NCI-H146 treated with DMSO at 0.1 percent for 48 hours (cell line): Measurements from ENCODE around the gene PAQR5.

Experiments used
- DNase-seq: peaks from one replicate; lab custom pipeline; 2025; ENCODE audit not compliant: unreplicated experiment; lab: John Stamatoyannopoulos, UW

Gene PAQR5

DNA sequence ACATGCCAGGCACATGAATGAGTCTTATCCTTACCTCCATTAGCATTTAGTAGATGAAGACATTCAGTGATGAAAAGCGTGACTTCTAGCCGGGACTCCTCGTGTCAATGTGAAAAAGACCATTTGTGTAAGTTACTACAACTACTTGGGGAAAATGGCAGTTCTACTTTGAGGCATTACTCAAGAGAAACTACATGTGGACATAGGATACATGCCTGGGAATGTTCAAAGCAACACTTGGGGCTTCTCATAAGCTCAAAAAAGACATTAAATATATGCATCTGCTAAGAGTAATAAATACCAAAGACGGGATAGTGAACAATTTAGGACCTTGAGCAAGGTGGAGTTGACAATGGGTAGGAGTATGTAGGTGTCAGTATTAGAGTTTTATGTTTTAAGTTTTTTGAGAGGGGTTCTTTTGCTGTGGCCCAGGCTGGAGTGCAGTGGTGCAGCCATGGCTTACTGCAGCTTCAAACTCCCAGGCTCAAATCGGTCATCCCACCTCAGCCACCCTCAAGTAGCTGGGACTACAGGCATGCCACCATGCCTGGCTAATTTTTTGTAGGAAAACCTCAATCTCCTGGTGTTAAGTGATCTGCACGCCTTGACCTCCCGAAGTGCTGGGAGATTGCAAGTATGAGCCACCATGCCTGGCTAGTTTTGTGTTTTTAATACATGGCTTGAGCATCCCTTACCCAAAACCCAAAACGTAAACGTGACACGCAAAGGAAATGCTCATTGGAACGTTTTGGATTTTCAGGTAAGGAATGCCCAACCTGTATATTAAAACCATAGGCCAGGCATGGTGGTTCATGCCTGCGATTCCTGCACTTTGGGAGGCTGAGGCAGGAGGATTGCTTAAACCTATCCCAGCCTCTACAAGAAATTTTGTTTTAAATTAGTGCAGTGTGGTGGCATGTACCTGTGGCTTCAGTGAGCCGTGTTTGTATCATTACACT lies 157.8 kb downstream of the PAQR5 start:
- no peak for DNase-seq
